Lung (tissue), 12 donors: Measurements from ENCODE around the gene COL1A2. TPM values are rescaled to one million over a fixed set of nuclear protein-coding genes. Genes with fewer than 3 reads are reported as not detected.

Experiments
- ATAC-seq: fragments of 200-7000 bp; cut with Tn5 transposase; one replicate; pipeline ENCODE4 v1.9.1; 2020; ENCODE audit warnings: moderate number of reproducible peaks; ENCODE audit not compliant: insufficient read depth, low FRiP score
- DNase-seq, 3 donors: peaks; one replicate each; pipeline ENCODE4 v3.0.0-alpha.2; 2013 to 2017
- H3K27ac ChIP-seq, 2 donors: one replicate each; pipeline ENCODE4 v1.5.1; 2013; ENCODE audit warnings: mild to moderate bottlenecking in 2 of 2, moderate library complexity in 2 of 2, control low read depth in 1 of 2, inconsistent platforms in 1 of 2, low read depth in 1 of 2, low read length in 1 of 2
- H3K27me3 ChIP-seq, 3 donors: one replicate each; pipeline ENCODE4 v1.5.1; 2013; ENCODE audit warnings: low read length in 2 of 3; ENCODE audit not compliant: control insufficient read depth in 3 of 3, insufficient read depth in 3 of 3
- H3K36me3 ChIP-seq, 4 donors: one replicate each; pipeline ENCODE4 v1.5.1; 2013; ENCODE audit warnings: low read length in 4 of 4, mild to moderate bottlenecking in 1 of 4, moderate library complexity in 1 of 4; ENCODE audit not compliant: control insufficient read depth in 4 of 4, insufficient read depth in 4 of 4
- H3K4me1 ChIP-seq, 5 donors: one replicate each; pipeline ENCODE4 v1.5.1; 2013; ENCODE audit warnings: low read length in 5 of 5, mild to moderate bottlenecking in 2 of 5, moderate library complexity in 1 of 5; ENCODE audit not compliant: control insufficient read depth in 5 of 5, insufficient read depth in 5 of 5
- H3K4me3 ChIP-seq: one replicate; pipeline ENCODE4 v1.5.1; 2013; ENCODE audit warnings: mild to moderate bottlenecking, control low read depth, moderate library complexity
- H3K9ac ChIP-seq, 2 donors: one replicate each; pipeline ENCODE4 v1.5.1; 2013; ENCODE audit warnings: low read length in 2 of 2, control low read depth in 1 of 2; ENCODE audit not compliant: insufficient read depth in 1 of 2
- H3K9me3 ChIP-seq, 4 donors: one replicate each; pipeline ENCODE4 v1.5.1; 2013; ENCODE audit warnings: low read length in 3 of 4, mild to moderate bottlenecking in 1 of 4, moderate library complexity in 1 of 4; ENCODE audit not compliant: control insufficient read depth in 4 of 4, insufficient read depth in 3 of 4
- CTCF ChIP-seq: IDR thresholded peaks from 2 replicates; pipeline ENCODE4 v1.5.1; 2012; ENCODE audit warnings: mild to moderate bottlenecking; ENCODE audit errors: control extremely low read depth, extremely low read depth
- WGBS, 2 donors: extraction: QIAGEN DNeasy Blood & Tissue Kit; methylation state at CpG; one replicate each; pipeline ENCODE4 v1.1.7; 2013; 5-methylcytosine and 5-hydroxymethylcytosine counted together
- polyA plus RNA-seq, 2 donors: library from polyadenylated mRNA; stranded (reverse); fragments of 200-250 nt; gene quantifications; one replicate each; pipeline ENCODE4 v1.2.1, GENCODE V29; 2013
- total RNA-seq, 2 donors: library from RNA; depleted of rRNA in 1 of 2; stranded (reverse); fragments of >200 nt in 1 of 2; gene quantifications; one replicate each; pipeline ENCODE4 v1.2.1, GENCODE V29; 2014 to 2021
- donor health status: control.
- donor health status: control.
- donor health status: Bipolar disorder and iron deficiency.
- donor health status: healthy.
- donor health status: DM: yes; HTN: yes; CAD: no.

The COL1A2 gene
- total and polyA plus RNA-seq, 4 donors = 66.3 to 1,768 (median 336) TPM

DNA sequence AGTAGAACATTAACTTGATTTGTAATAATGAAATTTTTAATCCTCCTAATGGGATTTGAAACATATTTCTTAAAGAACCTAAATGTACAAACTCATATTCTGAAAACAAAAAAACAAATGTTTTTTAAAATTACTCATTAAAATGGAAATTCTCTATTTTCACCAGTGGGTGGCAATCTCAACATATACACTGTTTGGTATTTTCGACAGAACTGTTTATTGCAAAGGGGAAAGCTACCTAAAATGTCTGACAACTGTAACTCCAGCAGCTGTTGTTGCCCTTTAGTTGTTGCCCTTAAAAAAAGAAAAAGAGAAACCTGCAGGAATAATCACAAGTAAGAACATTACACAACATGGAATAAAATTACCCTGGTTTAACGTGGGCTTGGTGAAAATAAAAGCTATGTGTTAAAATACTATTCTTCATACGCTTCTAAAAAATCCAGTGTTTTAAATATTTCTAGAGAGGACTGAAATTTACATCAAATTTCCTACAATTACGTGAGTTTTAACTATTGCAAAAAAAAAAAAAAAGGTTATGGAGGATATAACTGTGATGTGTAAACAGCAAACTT, 54.5 kb downstream of the COL1A2 start:
- no peak overlapping the region for H3K4me3 ChIP-seq
- WGBS, 2 donors = 51 to 67% methylated on average over 4 of the region's 4 CpGs
- ATAC-seq = peak; percentile 58

GRCh38 chr7:94450044-94450697, 55.5 kb downstream of the COL1A2 start:
- TF ChIP-seq CTCF = no peak
- H3K27ac ChIP-seq = no peak overlapping the region
- no peaks in the 10 kb centered on the region for H3K27me3 ChIP-seq
- no peak overlapping the region for H3K4me3 ChIP-seq
- H3K9me3 ChIP-seq = peaks cover 0 to 2% (median 0%) of the 10 kb centered on the region in 4 donors
- no peak for DNase-seq
- ATAC-seq = no peak
- H3K36me3 ChIP-seq = no peaks in the 10 kb centered on the region
- WGBS, 2 donors = 88 to 90% methylated on average over 4 of the region's 4 CpGs
- no peaks in the 10 kb centered on the region for H3K4me1 ChIP-seq
- no peak overlapping the region for H3K9ac ChIP-seq

More for the DNA sequence above, 54.5 kb downstream of the COL1A2 start:
- H3K36me3 ChIP-seq = no peaks in the 10 kb centered on the region
- H3K27me3 ChIP-seq = no peaks in the 10 kb centered on the region
- peak in 2 of 3 donors; percentile 64 to 70 for DNase-seq
- no peaks in the 10 kb centered on the region for H3K4me1 ChIP-seq
- no peak overlapping the region for H3K9ac ChIP-seq
- no peak overlapping the region for H3K27ac ChIP-seq
- peaks cover 0 to 2% (median 0%) of the 10 kb centered on the region in 4 donors for H3K9me3 ChIP-seq
- TF ChIP-seq CTCF = peak; percentile 23

DNA sequence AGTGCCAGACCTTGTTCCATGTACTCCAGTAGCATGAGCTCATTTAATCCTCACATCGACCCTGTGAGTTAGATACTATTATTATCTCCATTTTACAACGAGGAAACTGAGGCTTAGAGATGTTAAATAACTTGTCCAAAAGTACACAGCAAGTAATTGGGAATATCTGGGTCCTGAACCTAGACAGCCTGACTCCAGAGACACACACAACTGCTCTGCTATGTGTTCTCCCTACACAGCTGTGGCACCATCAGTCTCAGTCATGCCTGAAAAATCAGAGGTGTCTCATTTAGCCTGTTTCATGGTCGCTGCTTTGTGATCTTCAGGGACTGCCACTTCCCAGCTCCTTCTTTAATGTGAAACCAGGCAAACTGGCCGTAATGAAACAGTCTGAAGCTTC, 56.5 kb downstream of the COL1A2 start:
- Histone ChIP-seq H3K27ac (no peak overlapping the region), H3K9me3 (peaks cover 0 to 2% (median 0%) of the 10 kb centered on the region in 4 donors), H3K4me3 (no peak overlapping the region), H3K9ac (no peak overlapping the region), H3K4me1 (no peaks in the 10 kb centered on the region), H3K36me3 (no peaks in the 10 kb centered on the region), H3K27me3 (no peaks in the 10 kb centered on the region)
- WGBS, 2 donors = 72 to 78% methylated on average over 4 of the region's 4 CpGs
- DNase-seq (no peak), ATAC-seq (no peak)
- TF ChIP-seq CTCF = no peak
